ENCODE results near the gene GEMIN4.
"Not testable (repeated sequence)": the region's sequence is repeated elsewhere in the genome, so short reads cannot be mapped to it uniquely, and the experiment has no call there.

DNA sequence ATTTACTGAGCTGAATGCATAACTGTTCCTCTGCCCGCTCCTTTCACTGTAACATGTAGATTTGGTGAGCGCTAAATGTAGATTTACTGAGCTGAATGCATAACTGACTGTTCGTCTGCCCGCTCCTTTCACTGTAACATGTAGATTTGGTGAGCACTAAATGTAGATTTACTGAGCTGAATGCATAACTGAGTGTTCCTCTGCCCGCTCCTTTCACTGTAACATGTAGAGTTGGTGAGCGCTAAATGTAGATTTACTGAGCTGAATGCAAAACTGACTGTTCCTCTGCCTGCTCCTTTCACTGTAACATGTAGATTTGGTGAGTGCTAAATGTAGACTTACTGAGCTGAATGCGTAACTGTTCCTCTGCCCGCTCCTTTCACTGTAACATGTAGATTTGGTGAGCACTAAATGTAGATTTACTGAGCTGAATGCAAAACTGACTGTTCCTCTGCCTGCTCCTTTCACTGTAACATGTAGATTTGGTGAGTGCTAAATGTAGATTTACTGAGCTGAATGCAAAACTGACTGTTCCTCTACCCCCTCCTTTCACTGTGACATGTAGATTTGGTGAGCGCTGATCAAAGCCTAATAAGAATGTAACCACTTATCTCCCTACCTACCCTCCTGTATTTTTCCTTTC lies 3.4 kb upstream of the GEMIN4 start:
- TF ChIP-seq, protein P1, sequence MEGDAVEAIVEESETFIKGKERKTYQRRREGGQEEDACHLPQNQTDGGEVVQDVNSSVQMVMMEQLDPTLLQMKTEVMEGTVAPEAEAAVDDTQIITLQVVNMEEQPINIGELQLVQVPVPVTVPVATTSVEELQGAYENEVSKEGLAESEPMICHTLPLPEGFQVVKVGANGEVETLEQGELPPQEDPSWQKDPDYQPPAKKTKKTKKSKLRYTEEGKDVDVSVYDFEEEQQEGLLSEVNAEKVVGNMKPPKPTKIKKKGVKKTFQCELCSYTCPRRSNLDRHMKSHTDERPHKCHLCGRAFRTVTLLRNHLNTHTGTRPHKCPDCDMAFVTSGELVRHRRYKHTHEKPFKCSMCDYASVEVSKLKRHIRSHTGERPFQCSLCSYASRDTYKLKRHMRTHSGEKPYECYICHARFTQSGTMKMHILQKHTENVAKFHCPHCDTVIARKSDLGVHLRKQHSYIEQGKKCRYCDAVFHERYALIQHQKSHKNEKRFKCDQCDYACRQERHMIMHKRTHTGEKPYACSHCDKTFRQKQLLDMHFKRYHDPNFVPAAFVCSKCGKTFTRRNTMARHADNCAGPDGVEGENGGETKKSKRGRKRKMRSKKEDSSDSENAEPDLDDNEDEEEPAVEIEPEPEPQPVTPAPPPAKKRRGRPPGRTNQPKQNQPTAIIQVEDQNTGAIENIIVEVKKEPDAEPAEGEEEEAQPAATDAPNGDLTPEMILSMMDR (conservative IDR thresholded peaks at IDR 0.05), result not testable (repeated sequence)
- not testable (repeated sequence) for TF ChIP-seq EZH2 (IDR thresholded peaks at IDR 0.05; ENCODE audit: low read depth)
